Esophagus (tissue), 2 donors: ENCODE measurements around the gene TSPAN33. TPM values are rescaled to one million over a fixed set of nuclear protein-coding genes. Genes with fewer than 3 reads are reported as not detected.
"Not testable (repeated sequence)": the region's sequence is repeated elsewhere in the genome, so short reads cannot be mapped to it uniquely, and the experiment has no call there.

Experiments used
- H3K27ac ChIP-seq, 2 donors: one replicate each; pipeline ENCODE4 v1.5.1; 2013; ENCODE audit warnings: low read depth in 2 of 2, mild to moderate bottlenecking in 2 of 2, inconsistent platforms in 1 of 2, low read length in 1 of 2, moderate library complexity in 1 of 2
- H3K27me3 ChIP-seq, 2 donors: one replicate each; pipeline ENCODE4 v1.6.1; 2013; ENCODE audit warnings: low read length in 2 of 2, control low read depth in 1 of 2, mild to moderate bottlenecking in 1 of 2; ENCODE audit not compliant: insufficient read depth in 2 of 2, control insufficient read depth in 1 of 2
- H3K36me3 ChIP-seq, 2 donors: one replicate each; pipeline ENCODE4 v1.6.1; 2013; ENCODE audit warnings: low read length in 1 of 2; ENCODE audit not compliant: control insufficient read depth in 2 of 2, insufficient read depth in 2 of 2
- H3K4me1 ChIP-seq, 2 donors: one replicate each; pipeline ENCODE4 v1.6.1; 2013; ENCODE audit warnings: low read length in 1 of 2; ENCODE audit not compliant: control insufficient read depth in 2 of 2, insufficient read depth in 2 of 2
- H3K4me3 ChIP-seq, 2 donors: one replicate each; pipeline ENCODE4 v1.5.1; 2013; ENCODE audit warnings: low read length in 2 of 2, mild to moderate bottlenecking in 2 of 2, low read depth in 1 of 2, moderate library complexity in 1 of 2
- H3K9me3 ChIP-seq, 2 donors: one replicate each; pipeline ENCODE4 v1.6.1; 2013; ENCODE audit warnings: mild to moderate bottlenecking in 2 of 2, low read depth in 1 of 2, low read length in 1 of 2, moderate library complexity in 1 of 2; ENCODE audit not compliant: control insufficient read depth in 2 of 2, insufficient read depth in 1 of 2
- WGBS, 2 donors: extraction: QIAGEN DNeasy Blood & Tissue Kit; methylation state at CpG; one replicate each; pipeline ENCODE4 v1.1.7; 2013; 5-methylcytosine and 5-hydroxymethylcytosine counted together
- polyA plus RNA-seq, 2 donors: library from polyadenylated mRNA; stranded (reverse); fragments of 200-250 nt; gene quantifications; one replicate each; pipeline ENCODE4 v1.2.3, GENCODE V29; 2013
- donor health status: healthy with polysubstance abuse.
- donor health status: Bipolar disorder and iron deficiency.

Gene TSPAN33
- polyA plus RNA-seq, 2 donors, result 1.8 to 3.8 TPM

DNA sequence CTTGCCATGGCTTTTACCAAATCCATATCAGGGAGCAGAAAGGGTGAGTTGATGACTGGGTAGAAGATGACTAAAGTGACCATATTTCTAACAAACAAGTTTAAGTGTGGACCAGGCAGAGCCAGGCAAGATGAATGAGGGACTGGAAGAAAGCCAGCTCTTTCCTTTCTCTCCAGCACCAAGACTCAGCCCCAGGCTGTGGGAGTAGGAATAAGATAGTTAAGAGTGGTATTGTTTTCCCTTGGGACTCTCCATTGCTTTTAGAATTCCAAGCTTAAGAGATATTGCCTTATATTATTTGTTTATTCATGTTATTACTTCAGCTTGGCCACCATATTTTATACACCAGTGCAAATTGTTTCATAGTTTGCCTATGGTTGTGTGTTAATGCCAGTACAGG, 28.8 kb upstream of the TSPAN33 start:
- H3K4me3 ChIP-seq, result no peak overlapping the region
- no peaks in the 10 kb centered on the region for H3K36me3 ChIP-seq
- H3K27me3 ChIP-seq, result no peaks in the 10 kb centered on the region
- no peak overlapping the region for H3K27ac ChIP-seq
- H3K9me3 ChIP-seq, result no peaks in the 10 kb centered on the region
- no peaks in the 10 kb centered on the region for H3K4me1 ChIP-seq

GRCh38 chr7:129118182-129118581, 26.3 kb upstream of the TSPAN33 start:
- H3K9me3 ChIP-seq, result no peaks in the 10 kb centered on the region
- 91% methylated on average over 7 of the region's 7 CpGs for WGBS, 2 donors
- no peaks in the 10 kb centered on the region for H3K27me3 ChIP-seq
- H3K4me1 ChIP-seq, result no peaks in the 10 kb centered on the region
- H3K4me3 ChIP-seq, result no peak overlapping the region
- H3K27ac ChIP-seq, result no peak overlapping the region
- no peaks in the 10 kb centered on the region for H3K36me3 ChIP-seq

GRCh38 chr7:129118976-129119375, 25.5 kb upstream of the TSPAN33 start:
- H3K36me3 ChIP-seq, result no peaks in the 10 kb centered on the region
- no peaks in the 10 kb centered on the region for H3K4me1 ChIP-seq
- no peak overlapping the region for H3K4me3 ChIP-seq
- 95% methylated on average over 3 of the region's 3 CpGs for WGBS, 2 donors
- no peak overlapping the region for H3K27ac ChIP-seq
- H3K27me3 ChIP-seq, result no peaks in the 10 kb centered on the region
- H3K9me3 ChIP-seq, result no peaks in the 10 kb centered on the region

- H3K27ac ChIP-seq, H3K4me1 ChIP-seq, H3K36me3 ChIP-seq, H3K4me3 ChIP-seq, H3K9me3 ChIP-seq, H3K27me3 ChIP-seq: not testable (repeated sequence)
- 87 to 93% methylated on average over 3 of the region's 3 CpGs for WGBS, 2 donors
These were observed 22.9 kb upstream of the TSPAN33 start for GRCh38 chr7:129121501-129122077.

DNA sequence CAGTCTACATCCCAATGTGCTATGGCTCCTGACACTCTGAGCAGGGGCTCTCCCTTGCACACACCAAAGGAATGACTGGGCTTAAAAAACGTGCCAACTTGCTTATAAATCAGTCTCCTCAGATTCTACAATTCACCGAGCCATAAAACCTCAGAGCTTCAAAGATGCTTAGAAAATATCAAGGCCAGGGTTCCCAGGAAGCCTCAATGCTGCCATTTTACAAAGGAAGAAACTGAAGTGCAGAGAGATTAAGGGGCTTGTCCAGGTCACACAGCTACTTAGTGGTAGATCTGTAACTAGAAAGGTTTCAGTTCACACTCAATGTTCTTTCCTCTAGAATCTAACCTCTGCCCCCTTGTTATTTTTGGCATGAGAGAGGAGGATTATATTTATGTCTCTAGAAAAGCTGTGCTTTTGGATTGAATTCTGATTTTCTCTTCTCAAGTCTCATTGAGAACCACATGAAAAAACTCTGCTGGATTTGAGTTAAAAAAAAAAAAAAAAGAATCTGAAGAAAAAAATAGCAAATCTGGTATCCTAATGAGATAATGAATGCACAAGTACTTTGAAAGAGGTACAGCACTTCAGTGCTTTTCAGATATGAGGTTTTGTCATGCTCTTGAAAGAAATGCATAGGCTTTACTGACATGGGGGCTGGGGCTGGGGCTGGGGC, 22.3 kb upstream of the TSPAN33 start:
- WGBS, 2 donors, result 60 to 73% methylated on average over 2 of the region's 2 CpGs
- Histone ChIP-seq H3K4me3 (no peak overlapping the region), H3K4me1 (no peaks in the 10 kb centered on the region), H3K27me3 (peaks cover 0 to 2% of the 10 kb centered on the region in 2 donors), H3K36me3 (no peaks in the 10 kb centered on the region), H3K27ac (no peak overlapping the region), H3K9me3 (no peaks in the 10 kb centered on the region)

- Histone ChIP-seq H3K27ac (no peak overlapping the region), H3K4me3 (no peak overlapping the region), H3K36me3 (no peaks in the 10 kb centered on the region), H3K9me3 (no peaks in the 10 kb centered on the region), H3K27me3 (peaks cover 0 to 2% of the 10 kb centered on the region in 2 donors), H3K4me1 (no peaks in the 10 kb centered on the region)
- 82 to 83% methylated on average over 4 of the region's 4 CpGs for WGBS, 2 donors
These were observed 21.6 kb upstream of the TSPAN33 start for GRCh38 chr7:129122751-129123509.

- Histone ChIP-seq H3K36me3 (no peaks in the 10 kb centered on the region), H3K4me1 (no peaks in the 10 kb centered on the region), H3K27ac (no peak overlapping the region), H3K9me3 (no peaks in the 10 kb centered on the region), H3K27me3 (peaks cover 0 to 2% of the 10 kb centered on the region in 2 donors), H3K4me3 (no peak overlapping the region)
- WGBS, 2 donors, result 86 to 90% methylated on average over 4 of the region's 4 CpGs
These were observed 21.0 kb upstream of the TSPAN33 start for GRCh38 chr7:129123510-129123857.

GRCh38 chr7:129126314-129126713, 18.2 kb upstream of the TSPAN33 start:
- Histone ChIP-seq H3K27me3 (peaks cover 0 to 2% of the 10 kb centered on the region in 2 donors), H3K27ac (no peak overlapping the region), H3K4me1 (no peaks in the 10 kb centered on the region), H3K9me3 (no peaks in the 10 kb centered on the region), H3K36me3 (no peaks in the 10 kb centered on the region), H3K4me3 (no peak overlapping the region)
- 52 to 56% methylated on average over 38 to 50 of the region's 50 CpGs for WGBS, 2 donors

GRCh38 chr7:129127154-129127553, 17.4 kb upstream of the TSPAN33 start:
- H3K9me3 ChIP-seq, result no peaks in the 10 kb centered on the region
- H3K4me1 ChIP-seq, result no peaks in the 10 kb centered on the region
- 96 to 97% methylated on average over 23 to 24 of the region's 24 CpGs for WGBS, 2 donors

More at GRCh38 chr7:129127154-129127553, 17.4 kb upstream of the TSPAN33 start:
- no peak overlapping the region for H3K27ac ChIP-seq
- no peaks in the 10 kb centered on the region for H3K36me3 ChIP-seq
- H3K4me3 ChIP-seq, result no peak overlapping the region
- peaks cover 0 to 2% of the 10 kb centered on the region in 2 donors for H3K27me3 ChIP-seq
